SIG-M5 treated with dmso at 0.1 percent for 504 hours (cell line): ENCODE results near the gene CBFA2T2.
"Not testable (repeated sequence)": the region's sequence is repeated elsewhere in the genome, so short reads cannot be mapped to it uniquely, and the experiment has no call there.

Experiments
- DNase-seq: peaks from one replicate; lab custom pipeline; 2025; ENCODE audit not compliant: unreplicated experiment; lab: John Stamatoyannopoulos, UW

Gene CBFA2T2

GRCh38 chr20:33470457-33470856 lies 19.4 kb upstream of the CBFA2T2 start:
- DNase-seq = no peak

GRCh38 chr20:33470866-33471265 lies 19.0 kb upstream of the CBFA2T2 start:
- no peak for DNase-seq

GRCh38 chr20:33472868-33473435 lies 16.9 kb upstream of the CBFA2T2 start:
- DNase-seq = no peak

GRCh38 chr20:33474097-33474873 lies 15.6 kb upstream of the CBFA2T2 start:
- DNase-seq = no peak

GRCh38 chr20:33474963-33475362 lies 14.9 kb upstream of the CBFA2T2 start:
- no peak for DNase-seq

- no peak for DNase-seq
Observed at GRCh38 chr20:33475381-33476152, 14.3 kb upstream of the CBFA2T2 start.

GRCh38 chr20:33477386-33478234 lies 12.3 kb upstream of the CBFA2T2 start:
- no peak for DNase-seq

GRCh38 chr20:33480048-33480447 lies 9.8 kb upstream of the CBFA2T2 start:
- DNase-seq = no peak

- no peak for DNase-seq
Observed at GRCh38 chr20:33481431-33481941, 8.4 kb upstream of the CBFA2T2 start.

- DNase-seq = no peak
Observed at GRCh38 chr20:33482581-33482980, 7.3 kb upstream of the CBFA2T2 start.

GRCh38 chr20:33483186-33483585 lies 6.7 kb upstream of the CBFA2T2 start:
- not testable (repeated sequence) for DNase-seq

GRCh38 chr20:33488201-33488600 lies 1.7 kb upstream of the CBFA2T2 start:
- no peak for DNase-seq

- not testable (repeated sequence) for DNase-seq
Observed at GRCh38 chr20:33488661-33489494, 1.0 kb upstream of the CBFA2T2 start.

- peak; percentile 94 for DNase-seq
Observed at GRCh38 chr20:33489495-33490022, 337 bp upstream of the CBFA2T2 start.

- DNase-seq = no peak
Observed at GRCh38 chr20:33490934-33491656, 1.2 kb downstream of the CBFA2T2 start.

- DNase-seq = no peak
Observed at GRCh38 chr20:33493076-33493766, 3.3 kb downstream of the CBFA2T2 start.

- DNase-seq = not testable (repeated sequence)
Observed at GRCh38 chr20:33496776-33497175, 6.9 kb downstream of the CBFA2T2 start.

- DNase-seq = no peak
Observed at GRCh38 chr20:33499355-33499754, 9.5 kb downstream of the CBFA2T2 start.
